ENCODE measurements around the gene PLCD4. TPM values are rescaled to one million over a fixed set of nuclear protein-coding genes. Genes with fewer than 3 reads are reported as not detected.
A peak's percentile ranks its signal among the peaks of the same experiment; 100 is the strongest.

Gene PLCD4
- total and polyA plus RNA-seq, 2 donors: 0.57 to 0.68 TPM

GRCh38 chr2:218569661-218570500 lies 37.8 kb upstream of the PLCD4 start:
- no peaks in the 10 kb centered on the region for H3K27me3 ChIP-seq (ENCODE audit: control insufficient read depth in 2 of 2, insufficient read depth in 1 of 2, low read length in 1 of 2)
- WGBS: 21% methylated on average over 10 of the region's 10 CpGs
- H3K4me3 ChIP-seq (ENCODE audit: low read length in 2 of 2): peak overlapping the region; percentile 74 to 99
- peak overlapping the region; percentile 43 to 90 for H3K27ac ChIP-seq (ENCODE audit: low read depth in 1 of 2, low read length in 1 of 2)
- peaks cover 0 to 2% of the 10 kb centered on the region in 2 donors for H3K9me3 ChIP-seq (ENCODE audit: control insufficient read depth in 2 of 2, insufficient read depth in 1 of 2, low read length in 1 of 2)
- H3K4me1 ChIP-seq (ENCODE audit: control insufficient read depth in 2 of 2, insufficient read depth in 2 of 2, low read length in 2 of 2): peaks cover 14 to 21% of the 10 kb centered on the region in 2 donors
- peaks cover 9 to 23% of the 10 kb centered on the region in 2 donors for H3K36me3 ChIP-seq (ENCODE audit: control insufficient read depth in 2 of 2, insufficient read depth in 2 of 2, low read length in 1 of 2)
- peak in 4 of 9 donors; percentile 3 to 23 (median 4) for DNase-seq (ENCODE audit: low read depth in 6 of 9, low spot score in 9 of 9)

GRCh38 chr2:218570850-218571249 lies 36.8 kb upstream of the PLCD4 start:
- no peaks in the 10 kb centered on the region for H3K27me3 ChIP-seq (ENCODE audit: control insufficient read depth in 2 of 2, insufficient read depth in 1 of 2, low read length in 1 of 2)
- peaks cover 9 to 25% of the 10 kb centered on the region in 2 donors for H3K36me3 ChIP-seq (ENCODE audit: control insufficient read depth in 2 of 2, insufficient read depth in 2 of 2, low read length in 1 of 2)
- no peak overlapping the region for H3K4me3 ChIP-seq (ENCODE audit: low read length in 2 of 2)
- H3K4me1 ChIP-seq (ENCODE audit: control insufficient read depth in 2 of 2, insufficient read depth in 2 of 2, low read length in 2 of 2): peaks cover 14 to 21% of the 10 kb centered on the region in 2 donors
- H3K9me3 ChIP-seq (ENCODE audit: control insufficient read depth in 2 of 2, insufficient read depth in 1 of 2, low read length in 1 of 2): peaks cover 0 to 2% of the 10 kb centered on the region in 2 donors
- WGBS: 64% methylated on average over 6 of the region's 6 CpGs
- H3K27ac ChIP-seq (ENCODE audit: low read depth in 1 of 2, low read length in 1 of 2): no peak overlapping the region
- no peak for DNase-seq (ENCODE audit: low read depth in 6 of 9, low spot score in 9 of 9)

GRCh38 chr2:218576854-218577253 lies 30.8 kb upstream of the PLCD4 start:
- Histone ChIP-seq H3K27ac (ENCODE audit: low read depth in 1 of 2, low read length in 1 of 2) (no peak overlapping the region), H3K4me1 (ENCODE audit: control insufficient read depth in 2 of 2, insufficient read depth in 2 of 2, low read length in 2 of 2) (no peaks in the 10 kb centered on the region), H3K36me3 (ENCODE audit: control insufficient read depth in 2 of 2, insufficient read depth in 2 of 2, low read length in 1 of 2) (peaks cover 16 to 46% of the 10 kb centered on the region in 2 donors), H3K9me3 (ENCODE audit: control insufficient read depth in 2 of 2, insufficient read depth in 1 of 2, low read length in 1 of 2) (no peaks in the 10 kb centered on the region), H3K27me3 (ENCODE audit: control insufficient read depth in 2 of 2, insufficient read depth in 1 of 2, low read length in 1 of 2) (no peaks in the 10 kb centered on the region), H3K4me3 (ENCODE audit: low read length in 2 of 2) (no peak overlapping the region)
- WGBS: over 99% methylated on average over 4 of the region's 4 CpGs
- DNase-seq (ENCODE audit: low read depth in 6 of 9, low spot score in 9 of 9): no peak

- no peaks in the 10 kb centered on the region for H3K9me3 ChIP-seq (ENCODE audit: control insufficient read depth in 2 of 2, insufficient read depth in 1 of 2, low read length in 1 of 2)
- no peak overlapping the region for H3K4me3 ChIP-seq (ENCODE audit: low read length in 2 of 2)
- DNase-seq (ENCODE audit: low read depth in 6 of 9, low spot score in 9 of 9): no peak
- no peaks in the 10 kb centered on the region for H3K4me1 ChIP-seq (ENCODE audit: control insufficient read depth in 2 of 2, insufficient read depth in 2 of 2, low read length in 2 of 2)
- H3K27me3 ChIP-seq (ENCODE audit: control insufficient read depth in 2 of 2, insufficient read depth in 1 of 2, low read length in 1 of 2): no peaks in the 10 kb centered on the region
- no peak overlapping the region for H3K27ac ChIP-seq (ENCODE audit: low read depth in 1 of 2, low read length in 1 of 2)
- 97% methylated on average over 3 of the region's 3 CpGs for WGBS
- peaks cover 16 to 45% of the 10 kb centered on the region in 2 donors for H3K36me3 ChIP-seq (ENCODE audit: control insufficient read depth in 2 of 2, insufficient read depth in 2 of 2, low read length in 1 of 2)
Observed at GRCh38 chr2:218577482-218578220, 30.0 kb upstream of the PLCD4 start.

GRCh38 chr2:218578272-218578877 lies 29.3 kb upstream of the PLCD4 start:
- no peaks in the 10 kb centered on the region for H3K9me3 ChIP-seq (ENCODE audit: control insufficient read depth in 2 of 2, insufficient read depth in 1 of 2, low read length in 1 of 2)
- H3K4me3 ChIP-seq (ENCODE audit: low read length in 2 of 2): no peak overlapping the region
- no peak for DNase-seq (ENCODE audit: low read depth in 6 of 9, low spot score in 9 of 9)
- H3K4me1 ChIP-seq (ENCODE audit: control insufficient read depth in 2 of 2, insufficient read depth in 2 of 2, low read length in 2 of 2): no peaks in the 10 kb centered on the region
- 98% methylated on average over 3 of the region's 3 CpGs for WGBS
- peaks cover 23 to 46% of the 10 kb centered on the region in 2 donors for H3K36me3 ChIP-seq (ENCODE audit: control insufficient read depth in 2 of 2, insufficient read depth in 2 of 2, low read length in 1 of 2)
- H3K27me3 ChIP-seq (ENCODE audit: control insufficient read depth in 2 of 2, insufficient read depth in 1 of 2, low read length in 1 of 2): no peaks in the 10 kb centered on the region
- H3K27ac ChIP-seq (ENCODE audit: low read depth in 1 of 2, low read length in 1 of 2): no peak overlapping the region

- Histone ChIP-seq H3K36me3 (ENCODE audit: control insufficient read depth in 2 of 2, insufficient read depth in 2 of 2, low read length in 1 of 2) (peaks cover 29 to 57% of the 10 kb centered on the region in 2 donors), H3K27ac (ENCODE audit: low read depth in 1 of 2, low read length in 1 of 2) (no peak overlapping the region), H3K4me1 (ENCODE audit: control insufficient read depth in 2 of 2, insufficient read depth in 2 of 2, low read length in 2 of 2) (no peaks in the 10 kb centered on the region), H3K4me3 (ENCODE audit: low read length in 2 of 2) (no peak overlapping the region), H3K9me3 (ENCODE audit: control insufficient read depth in 2 of 2, insufficient read depth in 1 of 2, low read length in 1 of 2) (no peaks in the 10 kb centered on the region), H3K27me3 (ENCODE audit: control insufficient read depth in 2 of 2, insufficient read depth in 1 of 2, low read length in 1 of 2) (no peaks in the 10 kb centered on the region)
- DNase-seq (ENCODE audit: low read depth in 6 of 9, low spot score in 9 of 9): no peak
- WGBS: 98% methylated on average over 7 of the region's 7 CpGs
Observed at GRCh38 chr2:218582076-218582475, 25.6 kb upstream of the PLCD4 start.

GRCh38 chr2:218583983-218584850 lies 23.5 kb upstream of the PLCD4 start:
- Histone ChIP-seq H3K9me3 (ENCODE audit: control insufficient read depth in 2 of 2, insufficient read depth in 1 of 2, low read length in 1 of 2) (no peaks in the 10 kb centered on the region), H3K27ac (ENCODE audit: low read depth in 1 of 2, low read length in 1 of 2) (no peak overlapping the region), H3K4me1 (ENCODE audit: control insufficient read depth in 2 of 2, insufficient read depth in 2 of 2, low read length in 2 of 2) (no peaks in the 10 kb centered on the region), H3K4me3 (ENCODE audit: low read length in 2 of 2) (no peak overlapping the region), H3K36me3 (ENCODE audit: control insufficient read depth in 2 of 2, insufficient read depth in 2 of 2, low read length in 1 of 2) (peaks cover 31 to 67% of the 10 kb centered on the region in 2 donors), H3K27me3 (ENCODE audit: control insufficient read depth in 2 of 2, insufficient read depth in 1 of 2, low read length in 1 of 2) (no peaks in the 10 kb centered on the region)
- no peak for DNase-seq (ENCODE audit: low read depth in 6 of 9, low spot score in 9 of 9)
- 98% methylated on average over 6 of the region's 6 CpGs for WGBS

GRCh38 chr2:218585541-218585940 lies 22.2 kb upstream of the PLCD4 start:
- peaks cover 35 to 77% of the 10 kb centered on the region in 2 donors for H3K36me3 ChIP-seq (ENCODE audit: control insufficient read depth in 2 of 2, insufficient read depth in 2 of 2, low read length in 1 of 2)
- WGBS: 95% methylated on average over 1 of the region's 1 CpG
- DNase-seq (ENCODE audit: low read depth in 6 of 9, low spot score in 9 of 9): no peak

More at GRCh38 chr2:218585541-218585940, 22.2 kb upstream of the PLCD4 start:
- no peaks in the 10 kb centered on the region for H3K27me3 ChIP-seq (ENCODE audit: control insufficient read depth in 2 of 2, insufficient read depth in 1 of 2, low read length in 1 of 2)
- H3K4me3 ChIP-seq (ENCODE audit: low read length in 2 of 2): no peak overlapping the region
- no peaks in the 10 kb centered on the region for H3K9me3 ChIP-seq (ENCODE audit: control insufficient read depth in 2 of 2, insufficient read depth in 1 of 2, low read length in 1 of 2)
- no peak overlapping the region for H3K27ac ChIP-seq (ENCODE audit: low read depth in 1 of 2, low read length in 1 of 2)
- no peaks in the 10 kb centered on the region for H3K4me1 ChIP-seq (ENCODE audit: control insufficient read depth in 2 of 2, insufficient read depth in 2 of 2, low read length in 2 of 2)

All from thymus (tissue), 11 donors.